OCI-LY7 (cell line): ENCODE data around the gene WNT7A. TPM values are rescaled to one million over a fixed set of nuclear protein-coding genes. Genes with fewer than 3 reads are reported as not detected.

ENCODE experiments used
- BruUV-seq: library from RNA; stranded (reverse); fragments of 400-500 nt; replicated peaks from 2 replicates; lab custom pipeline; 2021; lab: Mats Ljungman, UMichigan
- CTCF ChIA-PET: fragments of 300-600 bp; sonication (Branson Sonifier 250); formaldehyde crosslinking; loops from one replicate; lab custom pipeline; 2022; ENCODE audit warnings: antibody characterized with exemption; ENCODE audit not compliant: unreplicated experiment; lab: Charles Lee
- POLR2A ChIA-PET: fragments of 300-600 bp; sonication (Branson Sonifier 250); formaldehyde crosslinking; loops from one replicate; lab custom pipeline; 2022; ENCODE audit warnings: antibody characterized with exemption; lab: Charles Lee
- DNase-seq: peaks from one replicate; pipeline ENCODE4 v3.0.0-alpha.2; 2015; ENCODE audit warnings: low spot score
- H2AFZ ChIP-seq: fragments of 200-600 bp; sonication (generic), shearing (Covaris generic); 2 replicates; pipeline ENCODE4 v1.6.1; 2014; ENCODE audit warnings: mild to moderate bottlenecking, antibody characterized with exemption, low read length, moderate library complexity
- H3K27ac ChIP-seq: fragments of 200-600 bp; sonication (generic); 2 replicates; pipeline ENCODE4 v1.5.1; 2014; ENCODE audit warnings: mixed run types, low read depth, mild to moderate bottlenecking, moderate library complexity, low read length, inconsistent platforms; ENCODE audit not compliant: poor library complexity, severe bottlenecking
- H3K36me3 ChIP-seq: fragments of 200-600 bp; sonication (generic); 2 replicates; pipeline ENCODE4 v1.6.1; 2014; ENCODE audit warnings: mild to moderate bottlenecking, antibody characterized with exemption, low read length, moderate library complexity, mixed read lengths; ENCODE audit not compliant: insufficient read depth
- H3K4me1 ChIP-seq: fragments of 200-600 bp; sonication (generic); 2 replicates; pipeline ENCODE4 v1.5.1; 2014; ENCODE audit warnings: mild to moderate bottlenecking, low read length; ENCODE audit not compliant: insufficient read depth, poor library complexity, severe bottlenecking
- H3K4me2 ChIP-seq: fragments of 200-600 bp; sonication (generic); 2 replicates; pipeline ENCODE4 v1.6.1; 2014; ENCODE audit warnings: mild to moderate bottlenecking, low read length
- H3K4me3 ChIP-seq: fragments of 200-600 bp; sonication (generic); 2 replicates; pipeline ENCODE4 v1.5.1; 2014; ENCODE audit warnings: mild to moderate bottlenecking, low read depth, low read length; ENCODE audit not compliant: poor library complexity, severe bottlenecking
- H3K79me2 ChIP-seq: fragments of 200-600 bp; sonication (generic); 2 replicates; pipeline ENCODE4 v1.6.1; 2016; ENCODE audit warnings: low read depth, mild to moderate bottlenecking, low read length, moderate library complexity, mixed read lengths; ENCODE audit not compliant: insufficient read depth
- H3K9me2 ChIP-seq: fragments of 200-600 bp; sonication (generic); 2 replicates; pipeline ENCODE4 v1.6.1; 2016; ENCODE audit warnings: mild to moderate bottlenecking, low read length, mixed read lengths; ENCODE audit not compliant: insufficient read depth
- H3K9me3 ChIP-seq: fragments of 200-600 bp; sonication (generic); 2 replicates; pipeline ENCODE4 v1.6.1; 2014; ENCODE audit warnings: mild to moderate bottlenecking, mixed run types, low read length, mixed read lengths
- H4K20me1 ChIP-seq: fragments of 200-600 bp; sonication (generic); 2 replicates; pipeline ENCODE4 v1.6.1; 2014; ENCODE audit warnings: mild to moderate bottlenecking, antibody characterized with exemption, low read length, moderate library complexity, mixed read lengths; ENCODE audit not compliant: insufficient read depth
- CTCF ChIP-seq: fragments of 200-600 bp; sonication (generic); conservative IDR thresholded peaks from 2 replicates; pipeline ENCODE4 v1.5.1; 2014; ENCODE audit warnings: mild to moderate bottlenecking, antibody characterized with exemption, low read length, moderate library complexity, mixed read lengths
- EZH2phosphoT487 ChIP-seq: fragments of 200-600 bp; sonication (generic); IDR thresholded peaks from 2 replicates; pipeline ENCODE4 v1.6.1; 2018; ENCODE audit warnings: low read depth, borderline replicate concordance, mild to moderate bottlenecking, mixed run types, antibody characterized with exemption, low read length, moderate library complexity, mixed read lengths
- intact Hi-C: fragments of 100-400 bp; cut with micrococcal nuclease; formaldehyde crosslinking; loops from one replicate; pipeline ENCODE4 v1.10.0; 2022; ENCODE audit not compliant: unreplicated experiment
- total RNA-seq, 2 experiments: library from RNA; depleted of rRNA in 1 of 2; stranded (reverse); fragments of >200 nt in 1 of 2; shearing (Covaris generic) in 1 of 2; gene quantifications; 2 replicates each; pipeline ENCODE4 v1.2.3, GENCODE V29; 2014 to 2022

Gene WNT7A
- total RNA-seq, 2 experiments from 2014 or later: not detected

- TF ChIP-seq CTCF (no peak), EZH2phosphoT487 (no peak)
- H3K9me2 ChIP-seq: no peaks in the 10 kb centered on the region
- CTCF ChIA-PET: no interaction called here
- intact Hi-C loops: no loop called here
- H3K79me2 ChIP-seq: no peaks in the 10 kb centered on the region
- H3K4me1 ChIP-seq: no peaks in the 10 kb centered on the region
- H3K4me3 ChIP-seq: no peak overlapping the region
- H2AFZ ChIP-seq: no peak overlapping the region
- no peak overlapping the region for H3K4me2 ChIP-seq
- no peak for DNase-seq
- no peak overlapping the region for H3K27ac ChIP-seq
- POLR2A ChIA-PET: no interaction called here
- no TSS peak for BruUV-seq
- H3K9me3 ChIP-seq: no peaks in the 10 kb centered on the region
- H3K36me3 ChIP-seq: no peaks in the 10 kb centered on the region
- no peaks in the 10 kb centered on the region for H4K20me1 ChIP-seq
These were observed 26.5 kb downstream of the WNT7A start for GRCh38 chr3:13853256-13853977.

- no peak for DNase-seq
These were observed 27.2 kb downstream of the WNT7A start for GRCh38 chr3:13852638-13853009.

More at GRCh38 chr3:13852638-13853009, 27.2 kb downstream of the WNT7A start:
- Histone ChIP-seq H3K9me3 (no peaks in the 10 kb centered on the region), H3K4me3 (no peak overlapping the region), H4K20me1 (no peaks in the 10 kb centered on the region), H3K9me2 (no peaks in the 10 kb centered on the region), H3K27ac (no peak overlapping the region), H2AFZ (no peak overlapping the region), H3K36me3 (no peaks in the 10 kb centered on the region), H3K79me2 (no peaks in the 10 kb centered on the region), H3K4me1 (no peaks in the 10 kb centered on the region), H3K4me2 (no peak overlapping the region)
- intact Hi-C loops: no loop called here
- CTCF ChIA-PET: no interaction called here
- BruUV-seq: no TSS peak
- POLR2A ChIA-PET: no interaction called here
- TF ChIP-seq CTCF (no peak), EZH2phosphoT487 (no peak)
